Right atrium auricular region (tissue), 2 donors: ENCODE data around the gene SUMF1. TPM values are rescaled to one million over a fixed set of nuclear protein-coding genes. Genes with fewer than 3 reads are reported as not detected.

ENCODE experiments used
- DNase-seq: peaks from one replicate; pipeline ENCODE4 v3.0.0-alpha.2; 2019; ENCODE audit warnings: low spot score
- H3K27ac ChIP-seq, 2 donors: fragments of 200-600 bp; sonication (generic); 1 replicate in 1 of 2; 2 replicates in 1 of 2; pipeline ENCODE4 v1.5.1; 2016 to 2019
- H3K27me3 ChIP-seq, 2 donors: fragments of 200-600 bp; sonication (generic); one replicate each; pipeline versions ENCODE4 v1.5.1 to v1.6.0; 2017 to 2019
- H3K36me3 ChIP-seq: fragments of 200-600 bp; sonication (generic); one replicate; pipeline ENCODE4 v1.5.1; 2016
- H3K4me1 ChIP-seq, 2 donors: fragments of 200-600 bp; sonication (generic); one replicate each; pipeline versions ENCODE4 v1.5.1 to v1.6.0; 2017 to 2019
- H3K4me3 ChIP-seq, 2 donors: fragments of 200-600 bp; sonication (generic); 1 replicate in 1 of 2; 2 replicates in 1 of 2; pipeline ENCODE4 v1.5.1; 2017 to 2019; ENCODE audit warnings: mild to moderate bottlenecking in 1 of 2, moderate library complexity in 1 of 2
- H3K9me3 ChIP-seq, 2 donors: fragments of 200-600 bp; sonication (generic); one replicate each; pipeline ENCODE4 v1.5.1; 2019
- CTCF ChIP-seq, 2 donors: fragments of 200-600 bp; sonication (generic); IDR thresholded peaks; one replicate each; pipeline ENCODE4 v1.5.1; 2019; ENCODE audit warnings: antibody characterized with exemption in 2 of 2
- total RNA-seq, 2 donors: library from RNA; depleted of rRNA; stranded (reverse); fragments of >200 nt; gene quantifications; one replicate each; pipeline ENCODE4 v1.1.0, GENCODE V29; 2016

Gene SUMF1
- total RNA-seq, 2 donors from 2014 or later: 12.1 to 22.6 TPM

GRCh38 chr3:4311496-4311895 lies 155.6 kb downstream of the SUMF1 start:
- H3K4me1 ChIP-seq: peaks cover 0 to 15% of the 10 kb centered on the region in 2 donors

More at GRCh38 chr3:4311496-4311895, 155.6 kb downstream of the SUMF1 start:
- Histone ChIP-seq H3K9me3 (no peaks in the 10 kb centered on the region), H3K27me3 (no peaks in the 10 kb centered on the region), H3K36me3 (peaks cover 16% of the 10 kb centered on the region), H3K27ac (no peak overlapping the region), H3K4me3 (no peak overlapping the region)
- DNase-seq: no peak
- no peak for TF ChIP-seq CTCF (IDR thresholded peaks at IDR 0.05)

Other genes with a start within 250 kb of the SUMF1 start
- 10 to 100 TPM; 13.5 to 18.5 TPM for gene SETMAR, start 163.9 kb downstream of the SUMF1 start, total RNA-seq
- 10 to 100 TPM; 36.7 to 42.5 TPM for gene ITPR1, start 26.1 kb upstream of the SUMF1 start, total RNA-seq